ENCODE data around the gene CCDC14. TPM values are rescaled to one million over a fixed set of nuclear protein-coding genes. Genes with fewer than 3 reads are reported as not detected.
"Not testable (repeated sequence)": the region's sequence is repeated elsewhere in the genome, so short reads cannot be mapped to it uniquely, and the experiment has no call there.

CCDC14 gene
- total RNA-seq, 1 donor from 2014 or later, result 139 TPM

GRCh38 chr3:123964793-123965192 is 3.8 kb upstream of the CCDC14 start:
- DNase-seq (ENCODE audit: low spot score), result not testable (repeated sequence)

GRCh38 chr3:123961508-123961856 is 453 bp upstream of the CCDC14 start:
- DNase-seq (ENCODE audit: low spot score), result no peak

- no peak for DNase-seq (ENCODE audit: low spot score)
These were observed 7.3 kb downstream of the CCDC14 start for GRCh38 chr3:123953735-123954134.

GRCh38 chr3:123952844-123953520 is 8.0 kb downstream of the CCDC14 start:
- no peak for DNase-seq (ENCODE audit: low spot score)

- DNase-seq (ENCODE audit: low spot score), result no peak
These were observed 9.2 kb downstream of the CCDC14 start for GRCh38 chr3:123951522-123952447.

GRCh38 chr3:123949641-123950040 is 11.4 kb downstream of the CCDC14 start:
- no peak for DNase-seq (ENCODE audit: low spot score)

- DNase-seq (ENCODE audit: low spot score), result no peak
These were observed 12.6 kb downstream of the CCDC14 start for GRCh38 chr3:123948449-123948848.

- DNase-seq (ENCODE audit: low spot score), result no peak
These were observed 13.5 kb downstream of the CCDC14 start for GRCh38 chr3:123947482-123947881.

- DNase-seq (ENCODE audit: low spot score), result no peak
These were observed 19.5 kb downstream of the CCDC14 start for GRCh38 chr3:123941542-123941941.

GRCh38 chr3:123941121-123941520 is 19.9 kb downstream of the CCDC14 start:
- no peak for DNase-seq (ENCODE audit: low spot score)

GRCh38 chr3:123939706-123940105 is 21.3 kb downstream of the CCDC14 start:
- DNase-seq (ENCODE audit: low spot score), result no peak

GRCh38 chr3:123936400-123936799 is 24.6 kb downstream of the CCDC14 start:
- no peak for DNase-seq (ENCODE audit: low spot score)

- no peak for DNase-seq (ENCODE audit: low spot score)
These were observed 25.2 kb downstream of the CCDC14 start for GRCh38 chr3:123935830-123936229.

GRCh38 chr3:123934250-123934649 is 26.8 kb downstream of the CCDC14 start:
- DNase-seq (ENCODE audit: low spot score), result no peak

GRCh38 chr3:123930445-123930844 is 30.6 kb downstream of the CCDC14 start:
- DNase-seq (ENCODE audit: low spot score), result no peak

GRCh38 chr3:123929325-123929724 is 31.7 kb downstream of the CCDC14 start:
- no peak for DNase-seq (ENCODE audit: low spot score)

- no peak for DNase-seq (ENCODE audit: low spot score)
These were observed 34.6 kb downstream of the CCDC14 start for GRCh38 chr3:123926396-123926795.

- DNase-seq (ENCODE audit: low spot score), result no peak
These were observed 40.2 kb downstream of the CCDC14 start for GRCh38 chr3:123920868-123921267.

- DNase-seq (ENCODE audit: low spot score), result no peak
These were observed 40.6 kb downstream of the CCDC14 start for GRCh38 chr3:123920383-123920782.

GRCh38 chr3:123919353-123919752 is 41.7 kb downstream of the CCDC14 start:
- no peak for DNase-seq (ENCODE audit: low spot score)

GRCh38 chr3:123914829-123915228 is 46.2 kb downstream of the CCDC14 start:
- no peak for DNase-seq (ENCODE audit: low spot score)

GRCh38 chr3:123909785-123910184 is 51.2 kb downstream of the CCDC14 start:
- no peak for DNase-seq (ENCODE audit: low spot score)

- DNase-seq (ENCODE audit: low spot score), result no peak
These were observed 53.3 kb downstream of the CCDC14 start for GRCh38 chr3:123907720-123908119.
